Endothelial cell of umbilical vein (primary cell): ENCODE results near the gene ANKRD13B. TPM values are rescaled to one million over a fixed set of nuclear protein-coding genes. Genes with fewer than 3 reads are reported as not detected.

Experiments used
- BruUV-seq: library from RNA; stranded (reverse); fragments of 400-500 nt; replicated peaks from 2 replicates; lab custom pipeline; 2021; lab: Mats Ljungman, UMichigan
- CTCF ChIA-PET: fragments of 300-600, 350-600 bp; sonication (Branson Sonifier 250); formaldehyde crosslinking; loops from one replicate; lab custom pipeline; 2021; ENCODE audit warnings: antibody characterized with exemption, inconsistent platforms; lab: Charles Lee
- POLR2A ChIA-PET: fragments of 300-600, 350-600 bp; sonication (Branson Sonifier 250); formaldehyde crosslinking; loops from one replicate; lab custom pipeline; 2021; ENCODE audit warnings: antibody characterized with exemption, inconsistent platforms; lab: Charles Lee
- DNase-seq: peaks from one replicate; pipeline ENCODE4 v3.0.0-alpha.2; 2011; ENCODE audit warnings: low read depth, low spot score
- FAIRE-seq: peaks from 2 replicates; lab custom pipeline; 2011; peaks lifted over from hg19 to GRCh38; lab: Jason Lieb, UNC
- H2AFZ ChIP-seq: 2 replicates; pipeline ENCODE4 v1.6.0; 2012; ENCODE audit warnings: low read depth, low read length, control low read depth, inconsistent platforms
- H3K27ac ChIP-seq: 2 replicates; pipeline ENCODE4 v1.5.1; 2011; ENCODE audit warnings: low read depth, mild to moderate bottlenecking, control low read depth, low read length, moderate library complexity; ENCODE audit not compliant: insufficient read depth
- H3K27me3 ChIP-seq, 2 experiments: 2 replicates each; pipeline versions ENCODE4 v1.6.0 to v1.6.1; 2011; ENCODE audit warnings: low read length in 2 of 2, mixed read lengths in 1 of 2; ENCODE audit not compliant: control insufficient read depth in 2 of 2, insufficient read depth in 2 of 2
- H3K36me3 ChIP-seq, 2 experiments: 2 replicates in 1 of 2; 3 replicates in 1 of 2; pipeline ENCODE4 v1.5.1; 2011; ENCODE audit warnings: low read length in 2 of 2, mild to moderate bottlenecking in 1 of 2, moderate library complexity in 1 of 2; ENCODE audit not compliant: control insufficient read depth in 2 of 2, insufficient read depth in 2 of 2; ENCODE audit errors: extremely low read depth in 1 of 2
- H3K4me1 ChIP-seq: 3 replicates; pipeline ENCODE4 v1.5.1; 2011; ENCODE audit warnings: mild to moderate bottlenecking, low read length; ENCODE audit not compliant: control insufficient read depth, insufficient read depth; ENCODE audit errors: extremely low read depth
- H3K4me2 ChIP-seq: 2 replicates; pipeline ENCODE4 v1.6.1; 2011; ENCODE audit warnings: low read length, control low read depth, mixed read lengths; ENCODE audit not compliant: insufficient read depth
- H3K4me3 ChIP-seq, 3 experiments: fragments of 200-600 bp in 1 of 3; sonication (generic), shearing (Covaris generic) in 1 of 3; replicated peaks in 1 of 3; 2 replicates each; pipeline ENCODE4 v1.5.1; 2011 to 2016; ENCODE audit warnings: control low read depth in 3 of 3, low read length in 3 of 3, mild to moderate bottlenecking in 2 of 3, inconsistent platforms in 1 of 3, low read depth in 1 of 3, moderate library complexity in 1 of 3; ENCODE audit not compliant: insufficient read depth in 1 of 3
- H3K79me2 ChIP-seq: 2 replicates; pipeline ENCODE4 v1.6.0; 2012; ENCODE audit warnings: low read length, inconsistent platforms; ENCODE audit not compliant: control insufficient read depth, insufficient read depth
- H3K9ac ChIP-seq: replicated peaks from 2 replicates; pipeline ENCODE3; 2011; ENCODE audit warnings: low read length, control low read depth; ENCODE audit not compliant: insufficient read depth; ENCODE audit errors: extremely low read depth
- H3K9me1 ChIP-seq: replicated peaks from 3 replicates; pipeline ENCODE4 v1.6.0; 2011; ENCODE audit warnings: mild to moderate bottlenecking, low read length; ENCODE audit not compliant: control insufficient read depth, insufficient read depth; ENCODE audit errors: extremely low read depth
- H3K9me3 ChIP-seq: replicated peaks from 2 replicates; pipeline ENCODE4 v1.5.1; 2012; ENCODE audit warnings: low read length, inconsistent platforms; ENCODE audit not compliant: control insufficient read depth, insufficient read depth
- H4K20me1 ChIP-seq: replicated peaks from 2 replicates; pipeline ENCODE3; 2011; ENCODE audit warnings: mild to moderate bottlenecking, low read length; ENCODE audit not compliant: control insufficient read depth, insufficient read depth; ENCODE audit errors: extremely low read depth
- CTCF ChIP-seq, 2 donors: IDR thresholded peaks; 1 replicate in 1 of 2; 2 replicates in 1 of 2; pipeline ENCODE4 v1.5.1; 2011; ENCODE audit warnings: low read length in 2 of 2, mild to moderate bottlenecking in 2 of 2, moderate library complexity in 2 of 2, control low read depth in 1 of 2, inconsistent platforms in 1 of 2, low read depth in 1 of 2; ENCODE audit not compliant: insufficient read depth in 1 of 2; ENCODE audit errors: extremely low read depth in 1 of 2
- EZH2 ChIP-seq: IDR thresholded peaks from 2 replicates; pipeline ENCODE4 v1.6.1; 2012; ENCODE audit warnings: borderline replicate concordance, low read depth, mild to moderate bottlenecking, moderate library complexity, low read length, inconsistent platforms; ENCODE audit not compliant: severe bottlenecking
- FOS ChIP-seq: IDR thresholded peaks from 2 replicates; pipeline ENCODE4 v1.6.1; 2011; ENCODE audit warnings: mild to moderate bottlenecking, low read length, moderate library complexity, borderline replicate concordance; ENCODE audit not compliant: insufficient read depth
- GATA2 ChIP-seq: IDR thresholded peaks from 2 replicates; pipeline ENCODE4 v1.7.0; 2011; ENCODE audit warnings: low read depth, mild to moderate bottlenecking, moderate library complexity, mixed read lengths, low read length; ENCODE audit not compliant: insufficient read length, insufficient read depth
- JUN ChIP-seq: IDR thresholded peaks from 2 replicates; pipeline ENCODE4 v1.6.1; 2011; ENCODE audit warnings: borderline replicate concordance, low read depth; ENCODE audit not compliant: insufficient read length, insufficient read depth
- MYC ChIP-seq: IDR thresholded peaks from one replicate; pipeline ENCODE4 v1.6.1; 2011; ENCODE audit warnings: mild to moderate bottlenecking, low read depth, low read length
- POLR2A ChIP-seq: IDR thresholded peaks from 2 replicates; pipeline ENCODE4 v1.6.1; 2012; ENCODE audit warnings: low read depth, mild to moderate bottlenecking, control low read depth, low read length
- POLR2AphosphoS5 ChIP-seq: IDR thresholded peaks from 2 replicates; pipeline ENCODE4 v1.6.1; 2012; ENCODE audit warnings: low read depth, mild to moderate bottlenecking, control low read depth, low read length, moderate library complexity; ENCODE audit not compliant: insufficient read depth
- dilution Hi-C: fragments of 300-500 bp; cut with MboI; formaldehyde crosslinking; loops from one replicate; pipeline ENCODE4 v1.15.0; 2019; ENCODE audit warnings: low sequenced_read_pairs; ENCODE audit not compliant: extremely low pct_ligation_motif_present
- intact Hi-C: fragments of 100-400 bp; cut with micrococcal nuclease; formaldehyde crosslinking; loops from one replicate; pipeline ENCODE4 v1.10.0; 2022
- polyA plus RNA-seq, 4 experiments: library from polyadenylated mRNA; depleted of rRNA in 3 of 4; stranded (reverse) in 3 of 4; unstranded in 1 of 4; fragments of >200 nt; gene quantifications; 2 replicates each; pipeline versions ENCODE4 v1.2.1 to v1.2.3, GENCODE V29; 2011 to 2012; ENCODE audit warnings: missing spikeins in 1 of 4
- total RNA-seq: library from RNA; stranded (reverse); gene quantifications from 2 replicates; pipeline ENCODE4 v1.2.3, GENCODE V29; 2021
- TF ChIP-seq, protein P1 (sequence below): IDR thresholded peaks from 2 replicates; pipeline ENCODE4 v1.6.1; 2011; ENCODE audit not compliant: insufficient read depth, insufficient read length

The ANKRD13B gene
- total and polyA plus RNA-seq, 2 donors (not counting 3 experiments of a cell fraction or from before 2014, with no cell fraction given), result 21.1 to 23.2 TPM

DNA sequence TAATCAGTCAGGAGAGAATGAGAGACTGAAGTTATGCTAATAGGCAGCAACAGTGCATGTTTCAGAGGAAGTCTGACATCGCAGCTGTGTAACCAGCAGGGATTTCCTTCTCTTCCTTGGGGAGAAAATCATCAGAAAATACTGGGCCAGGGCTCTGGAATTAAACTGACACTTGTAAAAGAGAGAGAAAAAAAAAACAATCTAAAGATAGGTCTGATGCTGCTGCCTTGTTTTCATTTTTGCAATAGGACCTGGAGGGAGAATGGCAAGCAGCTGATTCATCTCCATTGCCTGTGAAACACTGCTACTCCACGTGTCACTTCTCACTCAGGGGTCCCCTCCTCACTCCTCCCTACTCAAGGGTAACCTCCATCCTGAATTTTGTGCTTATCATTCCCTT is 47.5 kb downstream of the ANKRD13B start:
- H3K27ac ChIP-seq, result peak overlapping the region; percentile 79

GRCh38 chr17:29640981-29641642 is 48.2 kb downstream of the ANKRD13B start:
- Histone ChIP-seq H3K27ac (peak overlapping the region; percentile 79), H4K20me1 (no peaks in the 10 kb centered on the region), H3K9me1 (no peaks in the 10 kb centered on the region), H3K9me3 (no peaks in the 10 kb centered on the region), H3K4me3 (no peak overlapping the region), H3K79me2 (no peaks in the 10 kb centered on the region), H3K9ac (peak overlapping the region; percentile 60), H3K4me2 (peak overlapping the region; percentile 52), H3K27me3 (no peaks in the 10 kb centered on the region), H2AFZ (no peak overlapping the region), H3K36me3 (peaks cover 4% of the 10 kb centered on the region in 2 experiments), H3K4me1 (peaks cover 58% of the 10 kb centered on the region)
- TF ChIP-seq JUN (peak; percentile 69), FOS (peak; percentile 42), POLR2AphosphoS5 (peak; percentile 54), CTCF (IDR thresholded peaks at IDR 0.05; ENCODE audit: extremely low read depth in 1 of 2, insufficient read depth in 1 of 2, low read depth in 1 of 2, low read length in 2 of 2) (no peak), EZH2 (no peak), POLR2A (peak; percentile 70), MYC (no peak), GATA2 (peak; percentile 82)
- TF ChIP-seq, protein P1, sequence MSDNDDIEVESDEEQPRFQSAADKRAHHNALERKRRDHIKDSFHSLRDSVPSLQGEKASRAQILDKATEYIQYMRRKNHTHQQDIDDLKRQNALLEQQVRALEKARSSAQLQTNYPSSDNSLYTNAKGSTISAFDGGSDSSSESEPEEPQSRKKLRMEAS, result no peak
- no TSS peak for BruUV-seq
- CTCF ChIA-PET, result interaction anchor here (0.6 to 7.9 kb wide), 18 partner anchors 10 to 454 kb away, joined by 3 to 275 read pairs (median 5); partner anchors contain the start of gene SSH2
- dilution Hi-C loops (no loop called here), intact Hi-C loops (loop anchor here (1.0 to 2.0 kb wide), 4 partner anchors 22 to 104 kb away; no protein-coding TSS in a partner anchor)
- peak; percentile 82 for FAIRE-seq
- POLR2A ChIA-PET, result no interaction called here
- peak; percentile 97 for DNase-seq

More for the DNA sequence above, 47.5 kb downstream of the ANKRD13B start:
- H2AFZ ChIP-seq, result no peak overlapping the region
- H3K9ac ChIP-seq, result peak overlapping the region; percentile 10
- H3K4me1 ChIP-seq, result peaks cover 58% of the 10 kb centered on the region
- H4K20me1 ChIP-seq, result no peaks in the 10 kb centered on the region
- CTCF ChIA-PET, result interaction anchor here (1.2 to 7.9 kb wide), 24 partner anchors 18 to 455 kb away, joined by 3 to 275 read pairs (median 10); partner anchors contain the start of gene SSH2
- no peaks in the 10 kb centered on the region for H3K79me2 ChIP-seq
- dilution Hi-C loops, result no loop called here
- peak overlapping the region; percentile 42 for H3K4me2 ChIP-seq
- H3K4me3 ChIP-seq, result no peak overlapping the region
- no peaks in the 10 kb centered on the region for H3K9me1 ChIP-seq
- POLR2A ChIA-PET, result no interaction called here
- no peak for TF ChIP-seq MYC
- peak; percentile 8 for TF ChIP-seq JUN
- TF ChIP-seq POLR2A, result no peak
- no peak for TF ChIP-seq FOS
- TF ChIP-seq POLR2AphosphoS5, result no peak
- BruUV-seq, result no TSS peak
- H3K27me3 ChIP-seq, result no peaks in the 10 kb centered on the region
- intact Hi-C loops, result loop anchor here (2.0 kb wide), 2 partner anchors 22 to 24 kb away; no protein-coding TSS in a partner anchor
- peak; percentile 90 for DNase-seq
- peaks cover 5% of the 10 kb centered on the region in 2 experiments for H3K36me3 ChIP-seq
- no peaks in the 10 kb centered on the region for H3K9me3 ChIP-seq
- FAIRE-seq, result peak; percentile 63
